Right cardiac atrium (tissue), 5 donors: Measurements from ENCODE around the gene SLC9A9. TPM values are rescaled to one million over a fixed set of nuclear protein-coding genes. Genes with fewer than 3 reads are reported as not detected.

Experiments used
- ATAC-seq, 2 donors: fragments of 200-7000 bp; cut with Tn5 transposase; one replicate each; pipeline versions ENCODE4 v1.8.0 to v1.9.1; 2020; ENCODE audit warnings: moderate library complexity in 2 of 2, mild to moderate bottlenecking in 1 of 2
- DNase-seq, 3 donors: peaks; one replicate each; pipeline ENCODE4 v3.0.0-alpha.2; 2020
- H3K27ac ChIP-seq: one replicate; pipeline ENCODE4 v1.5.1; 2013; ENCODE audit warnings: mild to moderate bottlenecking, low read length, control low read depth, moderate library complexity
- H3K27me3 ChIP-seq: one replicate; pipeline ENCODE4 v1.6.1; 2013; ENCODE audit not compliant: control insufficient read depth, insufficient read depth
- H3K4me1 ChIP-seq: one replicate; pipeline ENCODE4 v1.6.1; 2013; ENCODE audit warnings: low read length; ENCODE audit not compliant: control insufficient read depth, insufficient read depth
- H3K4me3 ChIP-seq: one replicate; pipeline ENCODE4 v1.5.1; 2013; ENCODE audit warnings: low read length, control low read depth
- H3K9me3 ChIP-seq: one replicate; pipeline ENCODE4 v1.6.1; 2013; ENCODE audit warnings: low read length; ENCODE audit not compliant: control insufficient read depth
- WGBS: extraction: QIAGEN DNeasy Blood & Tissue Kit; methylation state at CpG from one replicate; pipeline ENCODE4 v1.1.7; 2013; 5-methylcytosine and 5-hydroxymethylcytosine counted together
- intact Hi-C, 4 donors: fragments of 100-400 bp; cut with DNase I; formaldehyde crosslinking; loops; one replicate each; pipeline versions ENCODE4 v1.11.0 to v1.14.0; 2022 to 2023
- polyA plus RNA-seq: library from polyadenylated mRNA; stranded (reverse); fragments of 200-250 nt; gene quantifications from one replicate; pipeline ENCODE4 v1.2.3, GENCODE V29; 2013
- total RNA-seq, 4 donors: library from RNA; stranded (reverse); fragmentation: NEBNext Ultra II Directional; extraction: Animal tissue kit (Norgen Biotek cat#: 25700); gene quantifications; one replicate each; pipeline ENCODE4 v1.2.1, GENCODE V29; 2021
- donor health status: healthy with polysubstance abuse.
- donor health status: DM: no; HTN: yes; CAD: no.
- donor health status: DM: no; HTN: no; CAD: no.
- donor health status: DM: no; HTN: yes; CAD: no; lungs with severe emphysema.
- donor health status: DM: yes; HTN: yes; CAD: no.

The SLC9A9 gene
- total and polyA plus RNA-seq, 5 donors = 3.6 to 14.9 (median 9.2) TPM

GRCh38 chr3:143402602-143403001 is 445.7 kb downstream of the SLC9A9 start:
- no peak for ATAC-seq
- no peak overlapping the region for H3K27ac ChIP-seq
- no peak overlapping the region for H3K4me3 ChIP-seq
- DNase-seq = no peak
- no peaks in the 10 kb centered on the region for H3K27me3 ChIP-seq
- no peaks in the 10 kb centered on the region for H3K4me1 ChIP-seq
- intact Hi-C loops = no loop called here
- no peaks in the 10 kb centered on the region for H3K9me3 ChIP-seq

- no peaks in the 10 kb centered on the region for H3K9me3 ChIP-seq
- H3K27me3 ChIP-seq = no peaks in the 10 kb centered on the region
- H3K27ac ChIP-seq = no peak overlapping the region
- no peak overlapping the region for H3K4me3 ChIP-seq
- DNase-seq = no peak
- no peak for ATAC-seq
- 48% methylated on average over 1 of the region's 1 CpG for WGBS
- intact Hi-C loops = no loop called here
- H3K4me1 ChIP-seq = no peaks in the 10 kb centered on the region
Observed at GRCh38 chr3:143396790-143397189, 451.5 kb downstream of the SLC9A9 start.

- ATAC-seq (no peak), DNase-seq (no peak)
- H3K27ac ChIP-seq = no peak overlapping the region
- 82% methylated on average over 2 of the region's 2 CpGs for WGBS
- H3K4me3 ChIP-seq = no peak overlapping the region
- no peaks in the 10 kb centered on the region for H3K9me3 ChIP-seq
- intact Hi-C loops = no loop called here
- no peaks in the 10 kb centered on the region for H3K4me1 ChIP-seq
- no peaks in the 10 kb centered on the region for H3K27me3 ChIP-seq
Observed at GRCh38 chr3:143389388-143389787, 458.9 kb downstream of the SLC9A9 start.

- intact Hi-C loops = no loop called here
- DNase-seq = no peak
- H3K4me1 ChIP-seq = no peaks in the 10 kb centered on the region
- no peak overlapping the region for H3K27ac ChIP-seq
- H3K4me3 ChIP-seq = no peak overlapping the region
- H3K9me3 ChIP-seq = no peaks in the 10 kb centered on the region
- WGBS = 90% methylated on average over 2 of the region's 2 CpGs
- no peak for ATAC-seq
- no peaks in the 10 kb centered on the region for H3K27me3 ChIP-seq
Observed at GRCh38 chr3:143387425-143387824, 460.8 kb downstream of the SLC9A9 start.

GRCh38 chr3:143384076-143384475 is 464.2 kb downstream of the SLC9A9 start:
- intact Hi-C loops = no loop called here
- Histone ChIP-seq H3K4me1 (no peaks in the 10 kb centered on the region), H3K27ac (no peak overlapping the region), H3K27me3 (no peaks in the 10 kb centered on the region), H3K4me3 (no peak overlapping the region), H3K9me3 (no peaks in the 10 kb centered on the region)
- 92% methylated on average over 2 of the region's 2 CpGs for WGBS
- DNase-seq = no peak
- no peak for ATAC-seq

GRCh38 chr3:143383421-143383820 is 464.8 kb downstream of the SLC9A9 start:
- no peak overlapping the region for H3K27ac ChIP-seq
- no peaks in the 10 kb centered on the region for H3K4me1 ChIP-seq
- H3K27me3 ChIP-seq = no peaks in the 10 kb centered on the region
- DNase-seq = no peak
- ATAC-seq = no peak
- intact Hi-C loops = no loop called here
- no peak overlapping the region for H3K4me3 ChIP-seq
- H3K9me3 ChIP-seq = no peaks in the 10 kb centered on the region

GRCh38 chr3:143382816-143383215 is 465.5 kb downstream of the SLC9A9 start:
- 90% methylated on average over 1 of the region's 1 CpG for WGBS
- ATAC-seq (no peak), DNase-seq (no peak)
- Histone ChIP-seq H3K4me3 (no peak overlapping the region), H3K9me3 (no peaks in the 10 kb centered on the region), H3K27ac (no peak overlapping the region), H3K27me3 (no peaks in the 10 kb centered on the region), H3K4me1 (no peaks in the 10 kb centered on the region)
- intact Hi-C loops = no loop called here

- no peaks in the 10 kb centered on the region for H3K4me1 ChIP-seq
- H3K4me3 ChIP-seq = no peak overlapping the region
- no peaks in the 10 kb centered on the region for H3K9me3 ChIP-seq
- no peak overlapping the region for H3K27ac ChIP-seq
- intact Hi-C loops = no loop called here
- no peaks in the 10 kb centered on the region for H3K27me3 ChIP-seq
- DNase-seq (no peak), ATAC-seq (no peak)
Observed at GRCh38 chr3:143380449-143380848, 467.8 kb downstream of the SLC9A9 start.

- 96% methylated on average over 1 of the region's 1 CpG for WGBS
- no peaks in the 10 kb centered on the region for H3K9me3 ChIP-seq
- intact Hi-C loops = no loop called here
- ATAC-seq = no peak
- DNase-seq = no peak
- no peaks in the 10 kb centered on the region for H3K27me3 ChIP-seq
- H3K4me1 ChIP-seq = no peaks in the 10 kb centered on the region
- H3K4me3 ChIP-seq = no peak overlapping the region
- no peak overlapping the region for H3K27ac ChIP-seq
Observed at GRCh38 chr3:143375698-143376097, 472.6 kb downstream of the SLC9A9 start.

GRCh38 chr3:143367171-143367570 is 481.1 kb downstream of the SLC9A9 start:
- no peaks in the 10 kb centered on the region for H3K27me3 ChIP-seq
- DNase-seq (no peak), ATAC-seq (no peak)
- intact Hi-C loops = no loop called here
- H3K4me3 ChIP-seq = no peak overlapping the region
- no peaks in the 10 kb centered on the region for H3K4me1 ChIP-seq
- no peaks in the 10 kb centered on the region for H3K9me3 ChIP-seq
- 38% methylated on average over 1 of the region's 1 CpG for WGBS
- H3K27ac ChIP-seq = no peak overlapping the region

GRCh38 chr3:143366672-143367071 is 481.6 kb downstream of the SLC9A9 start:
- Histone ChIP-seq H3K4me3 (no peak overlapping the region), H3K9me3 (no peaks in the 10 kb centered on the region), H3K27ac (no peak overlapping the region), H3K4me1 (no peaks in the 10 kb centered on the region), H3K27me3 (no peaks in the 10 kb centered on the region)
- ATAC-seq (no peak), DNase-seq (no peak)
- WGBS = 71% methylated on average over 1 of the region's 1 CpG
- intact Hi-C loops = no loop called here

- no peaks in the 10 kb centered on the region for H3K9me3 ChIP-seq
- 88% methylated on average over 1 of the region's 1 CpG for WGBS
Observed at GRCh38 chr3:143363949-143364348, 484.3 kb downstream of the SLC9A9 start.

More at GRCh38 chr3:143363949-143364348, 484.3 kb downstream of the SLC9A9 start:
- intact Hi-C loops = no loop called here
- H3K27me3 ChIP-seq = no peaks in the 10 kb centered on the region
- ATAC-seq (no peak), DNase-seq (no peak)
- no peaks in the 10 kb centered on the region for H3K4me1 ChIP-seq
- no peak overlapping the region for H3K27ac ChIP-seq
- no peak overlapping the region for H3K4me3 ChIP-seq
